GM19099 (cell line): ENCODE data around the gene PPARA.

Experiments used
- POLR2A ChIP-seq: IDR thresholded peaks from 3 replicates; pipeline ENCODE4 v1.6.1; 2011; ENCODE audit warnings: low read depth; ENCODE audit not compliant: insufficient read length; ENCODE audit errors: extremely low read depth

The PPARA gene

DNA sequence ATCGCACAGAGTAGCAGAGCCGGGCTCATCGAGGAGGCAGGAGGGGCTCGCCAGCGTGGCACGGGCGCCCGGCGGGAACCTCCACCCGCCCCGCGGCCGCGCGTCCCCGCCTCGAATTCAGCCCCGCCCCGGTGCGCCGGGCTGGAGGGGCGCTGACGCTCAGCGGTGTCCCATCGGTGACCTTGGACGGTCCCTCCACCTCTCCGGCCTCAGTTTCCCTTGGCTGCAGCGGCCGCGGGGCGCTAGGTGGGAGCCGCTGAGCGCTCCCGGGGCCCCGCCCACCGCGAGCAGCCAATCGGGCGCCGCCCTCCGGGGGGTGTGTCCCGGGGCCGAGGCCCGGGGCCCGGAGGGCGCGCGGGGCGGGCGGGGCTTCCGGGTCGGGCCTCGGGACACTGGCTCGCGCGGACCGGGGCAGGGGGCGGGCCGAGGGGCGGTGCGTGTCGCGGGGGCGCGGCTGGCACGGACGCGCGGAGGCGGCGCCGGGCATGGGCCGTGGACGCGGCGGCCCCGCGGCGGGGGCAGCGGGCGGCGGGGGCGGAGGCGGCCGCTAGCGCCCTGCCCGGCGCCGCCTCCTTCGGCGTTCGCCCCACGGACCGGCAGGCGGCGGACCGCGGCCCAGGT lies at the start of gene PPARA:
Gene PPARA, plus strand, starts transcription at position 493 of the 621 bp plus-strand sequence. CDS start 47,858 bp downstream, outside the sequence.
- no peak for TF ChIP-seq POLR2A

DNA sequence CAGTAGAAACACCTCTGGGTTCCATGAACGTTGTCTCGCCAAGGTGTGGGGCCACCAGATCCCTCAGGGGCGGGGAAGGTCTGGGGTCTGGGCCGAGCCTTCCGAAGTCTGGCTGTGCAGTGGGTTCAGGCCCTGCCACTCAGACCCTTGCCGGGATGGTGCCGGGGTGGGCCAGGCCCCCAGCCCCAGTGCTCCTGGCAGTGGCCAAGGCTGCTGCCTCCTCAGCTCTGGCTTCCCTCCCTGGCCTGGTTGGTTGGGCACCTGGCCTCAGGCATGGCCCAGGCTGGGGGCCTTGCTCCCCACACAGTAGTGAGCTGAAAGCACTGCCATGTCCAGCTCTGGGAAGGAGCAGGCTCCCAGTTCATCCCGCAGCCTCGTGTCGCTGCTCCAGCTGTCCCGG lies 48.2 kb upstream of the PPARA start:
- TF ChIP-seq POLR2A: no peak

DNA sequence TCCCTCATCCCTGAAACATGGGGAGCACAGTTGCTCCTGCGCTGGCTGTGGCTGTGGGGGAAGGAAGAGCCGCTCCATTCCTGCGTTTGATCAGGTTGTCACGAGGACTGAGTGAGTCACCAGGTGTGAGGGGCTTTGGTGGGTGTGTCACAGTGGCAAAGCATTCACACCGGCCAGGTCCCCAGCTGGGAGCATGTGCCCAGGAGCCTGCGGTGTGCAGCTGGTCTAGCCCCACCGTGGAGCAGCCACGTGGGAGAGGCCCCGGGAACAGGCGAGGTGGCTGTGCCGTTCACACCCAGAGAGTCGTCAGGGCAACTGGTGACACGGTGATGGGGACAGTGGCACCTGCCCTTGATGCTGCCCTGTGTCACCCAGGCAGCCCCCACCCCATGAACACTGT lies 47.6 kb upstream of the PPARA start:
- TF ChIP-seq POLR2A: no peak

DNA sequence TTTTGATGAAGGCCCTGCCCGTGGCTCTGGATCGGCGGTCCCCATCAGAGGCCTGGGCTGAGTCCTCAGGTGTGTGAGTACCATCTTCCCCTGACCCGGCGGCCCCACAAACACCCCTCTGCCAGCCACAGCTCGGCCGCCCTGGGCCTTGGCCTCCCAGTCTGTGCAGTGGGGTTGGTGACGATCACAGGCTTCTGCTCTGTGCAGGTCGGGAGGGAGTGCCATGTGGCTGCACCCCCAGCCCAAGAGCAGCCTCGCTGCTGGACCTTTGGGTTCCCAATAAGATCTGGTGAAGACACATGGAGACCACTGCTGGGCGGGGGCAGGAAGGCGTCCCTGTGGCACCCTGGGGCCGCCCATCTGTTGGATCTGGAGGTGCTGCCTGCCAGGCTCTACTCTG lies 47.1 kb upstream of the PPARA start:
- TF ChIP-seq POLR2A: no peak

DNA sequence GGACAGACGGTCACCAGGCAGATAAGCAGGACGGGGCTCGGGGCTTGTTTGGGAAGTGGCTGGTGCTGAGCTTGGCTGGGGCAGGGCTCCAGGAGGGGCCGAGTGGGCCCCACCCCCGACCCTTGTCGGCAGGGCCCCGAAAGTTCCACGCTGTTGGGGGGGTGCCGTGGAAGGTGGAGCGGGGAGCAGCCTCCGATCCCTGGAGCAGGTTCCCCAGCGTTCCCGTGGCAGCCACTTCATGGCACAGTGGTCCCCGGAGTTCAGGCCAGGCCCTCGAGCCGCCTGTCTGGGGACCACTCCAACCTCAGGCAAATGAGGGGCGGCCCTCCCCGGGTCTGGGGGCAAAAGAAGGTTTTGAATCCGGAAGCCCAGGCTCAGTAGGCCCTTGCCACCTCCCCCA lies 46.7 kb upstream of the PPARA start:
- TF ChIP-seq POLR2A: no peak

DNA sequence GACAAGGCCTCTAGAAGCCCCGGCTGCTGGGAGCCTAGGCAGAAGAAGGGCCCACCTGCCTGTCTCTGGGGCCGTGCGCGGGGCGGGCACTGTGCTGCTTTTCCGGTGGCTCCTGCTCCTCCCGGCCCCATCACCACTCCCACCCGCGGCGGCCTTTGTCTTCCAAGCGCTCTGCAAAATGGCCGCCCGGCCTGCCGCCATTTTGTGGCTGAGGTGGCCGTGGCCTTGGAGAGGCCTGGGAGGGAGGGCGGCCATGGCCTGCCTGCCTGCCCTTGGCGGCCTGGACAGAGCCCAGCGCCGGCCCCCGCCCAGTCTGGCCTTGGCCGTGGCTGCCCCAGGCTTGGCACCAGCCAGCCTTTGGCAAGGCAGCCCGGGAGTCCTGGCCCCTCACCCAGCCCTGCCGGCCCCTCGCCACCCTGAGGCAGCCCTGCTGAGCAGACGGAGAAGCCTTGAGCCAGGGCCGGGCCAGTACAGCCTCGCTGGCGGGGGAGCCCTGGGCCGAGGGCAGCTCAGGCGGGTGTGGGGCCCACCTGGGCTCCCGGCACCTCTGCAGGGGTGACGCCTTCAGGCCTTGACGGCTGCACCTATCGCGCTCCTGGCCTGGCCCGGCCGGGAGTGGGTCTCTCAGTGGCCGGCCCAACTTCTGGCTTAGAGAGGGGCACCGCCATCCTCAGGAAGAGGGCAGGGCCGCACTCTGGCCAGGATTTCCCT lies 46.0 kb upstream of the PPARA start:
- no peak for TF ChIP-seq POLR2A

DNA sequence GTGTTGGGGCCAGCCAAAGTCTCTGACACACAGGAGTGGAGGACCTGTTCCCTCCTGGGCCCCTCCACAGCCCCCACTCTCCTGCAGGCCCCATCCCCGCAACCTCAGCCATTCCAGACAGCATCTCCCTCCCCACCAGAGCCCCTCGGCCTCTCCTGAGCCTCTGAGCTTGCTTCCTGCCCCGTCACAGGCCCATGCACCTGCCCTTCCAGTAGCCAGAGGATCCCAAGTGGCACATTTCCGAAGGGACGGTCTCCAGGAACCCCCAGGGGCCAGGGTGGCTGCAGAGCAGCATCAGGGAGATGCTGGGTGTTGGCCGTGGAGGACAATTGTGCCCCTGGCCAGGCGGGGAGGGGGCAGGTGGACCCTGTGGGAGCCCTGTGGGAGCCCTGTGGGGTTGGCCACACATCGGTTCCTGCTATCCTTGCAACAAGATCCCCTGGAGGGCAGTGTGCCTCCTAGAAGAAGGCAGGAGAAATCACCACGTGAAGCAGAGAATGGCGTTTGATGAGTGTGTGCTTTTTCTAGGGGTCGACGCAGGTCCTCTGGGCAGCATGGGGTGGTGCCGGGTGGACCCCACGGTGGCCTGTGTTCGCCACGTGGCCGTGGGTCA lies 45.3 kb upstream of the PPARA start:
- TF ChIP-seq POLR2A: no peak

DNA sequence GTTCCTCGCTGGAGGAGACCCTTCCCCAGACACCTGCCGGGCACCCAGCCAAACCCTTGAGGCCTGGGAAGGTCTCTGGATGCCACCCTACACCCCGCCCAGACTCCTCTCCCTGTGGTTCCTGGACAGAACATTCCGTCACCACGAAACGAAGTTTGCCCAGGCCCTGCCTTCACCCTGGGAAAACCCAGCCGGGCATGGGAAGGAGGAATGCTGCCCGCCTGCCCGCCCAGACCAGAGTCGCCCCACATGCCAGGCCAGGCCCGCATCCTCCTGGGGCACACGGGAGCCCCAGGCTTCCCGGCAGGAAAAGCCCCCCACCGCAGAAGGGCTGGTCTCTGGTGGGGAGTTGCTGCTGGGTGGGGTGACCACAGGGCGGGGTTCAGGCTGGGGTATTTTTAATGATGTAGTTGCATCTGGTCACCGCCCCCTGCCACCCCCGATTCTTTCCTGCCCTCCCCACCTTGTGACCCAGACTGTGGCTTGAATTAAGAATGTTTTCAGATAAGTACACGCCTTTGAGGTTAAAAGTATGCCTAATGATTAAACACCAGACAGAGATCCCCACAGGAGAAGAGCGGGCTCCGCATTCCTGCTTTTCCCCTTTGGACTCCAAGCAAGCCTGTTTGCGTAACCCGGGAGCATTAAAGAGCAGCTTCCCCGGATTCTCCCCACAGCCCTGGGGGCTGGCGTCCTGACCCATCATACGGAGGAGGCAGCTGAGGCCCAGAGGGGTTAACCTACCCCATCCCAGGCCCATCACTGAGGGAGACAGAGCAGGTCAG lies 44.6 kb upstream of the PPARA start:
- no peak for TF ChIP-seq POLR2A

DNA sequence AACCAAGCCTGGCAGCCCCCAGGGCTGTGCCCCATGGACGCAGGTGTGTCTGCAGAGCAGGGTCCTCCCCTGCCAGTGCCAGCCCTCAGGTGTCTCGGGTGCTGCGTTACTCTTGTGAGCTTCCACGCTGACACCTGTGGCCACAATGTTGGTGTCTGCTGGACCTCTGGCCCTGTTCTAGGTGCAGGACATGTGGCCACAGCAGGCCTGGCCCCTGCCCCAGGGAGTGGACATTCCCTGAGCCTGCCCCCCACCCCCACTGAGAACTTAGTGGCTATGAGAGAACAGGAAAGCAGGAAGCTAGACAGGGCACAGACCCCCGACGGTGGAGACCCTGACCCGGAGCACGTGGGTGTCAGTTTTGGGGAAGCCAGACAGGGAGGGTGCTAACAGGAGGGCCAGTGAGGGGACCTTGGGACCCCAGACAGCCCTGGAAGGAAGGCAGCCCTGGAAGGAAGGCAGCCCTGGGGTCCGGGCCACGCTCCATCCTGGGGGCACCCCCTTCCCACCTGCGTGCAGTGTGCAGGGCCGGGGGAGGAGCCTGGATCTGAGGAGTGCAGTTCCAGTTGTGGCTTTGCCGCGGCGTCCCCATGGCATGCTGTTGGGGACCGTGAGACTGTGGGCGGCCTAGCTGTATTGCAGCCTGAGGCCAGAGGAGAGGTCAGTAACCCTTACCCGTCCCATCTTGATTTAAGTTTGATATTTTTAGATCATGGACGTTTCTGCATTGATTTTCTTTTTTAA lies 43.9 kb upstream of the PPARA start:
- no peak for TF ChIP-seq POLR2A

DNA sequence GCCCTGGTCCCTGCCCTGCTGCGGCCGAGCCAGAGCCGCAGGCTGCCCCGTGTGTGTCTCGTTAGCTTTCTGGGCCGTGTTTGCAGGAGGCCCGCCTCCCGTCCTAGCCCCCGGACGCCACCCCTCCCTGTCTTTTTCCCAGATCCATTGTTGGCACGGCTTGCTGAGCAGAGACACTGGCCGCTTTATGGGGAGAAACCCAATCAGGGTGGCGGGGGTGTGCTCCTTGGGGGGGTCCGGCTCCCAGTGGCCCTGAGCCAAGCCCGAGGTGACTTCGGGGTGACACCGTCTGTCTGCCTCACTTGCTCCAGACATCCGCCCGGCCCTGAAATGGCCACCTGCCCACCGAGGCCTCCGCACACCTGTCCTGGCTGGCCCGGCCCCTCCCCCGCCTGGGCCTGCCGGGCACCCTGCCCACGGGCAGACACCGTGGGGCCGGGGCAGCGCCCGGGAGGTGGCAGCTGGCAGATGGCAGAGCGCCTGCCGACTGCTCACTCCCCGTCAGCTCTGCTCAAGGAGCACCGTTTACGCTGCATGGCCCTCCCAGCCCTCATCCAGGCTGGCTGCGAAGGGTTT lies 43.1 kb upstream of the PPARA start:
- no peak for TF ChIP-seq POLR2A

DNA sequence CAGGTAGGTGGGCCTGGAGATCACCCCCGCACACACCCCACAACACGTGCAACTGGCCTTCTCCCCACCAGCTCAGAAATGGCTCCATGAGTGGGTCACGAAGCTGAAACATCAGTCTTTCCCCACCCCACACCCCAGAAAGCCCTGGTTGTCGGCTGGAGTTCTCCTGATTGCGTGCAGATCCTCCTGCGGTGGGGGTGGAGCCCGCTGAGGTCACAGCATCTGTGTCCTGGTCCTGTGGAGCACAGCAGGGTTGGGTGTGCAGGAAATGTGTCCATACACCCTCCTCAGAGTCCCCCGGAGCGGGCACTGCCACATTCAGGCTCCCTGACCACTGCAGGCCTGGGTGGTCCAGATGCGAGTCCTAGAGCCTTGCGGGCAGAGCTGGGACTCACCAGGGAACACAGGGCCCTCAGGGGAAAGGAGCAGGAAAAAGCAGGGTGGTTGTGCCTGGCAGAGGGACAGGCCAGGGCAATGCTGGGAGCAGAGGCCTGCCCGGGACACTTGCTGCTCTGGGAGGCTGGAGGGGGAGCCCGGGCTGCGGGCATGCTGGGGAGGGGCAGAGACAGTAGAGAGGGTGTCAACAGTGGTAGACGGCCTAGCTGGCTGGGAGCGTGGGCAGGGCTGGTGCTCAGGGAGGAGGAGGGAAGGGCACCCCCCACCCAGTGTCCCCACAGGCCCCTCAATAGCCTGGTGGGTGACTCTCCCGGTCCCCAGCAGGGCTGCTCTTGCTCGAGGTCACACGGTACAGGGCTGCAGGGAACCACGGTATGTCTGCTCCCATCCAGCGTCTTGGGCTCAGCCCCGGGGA lies 42.4 kb upstream of the PPARA start:
- no peak for TF ChIP-seq POLR2A

DNA sequence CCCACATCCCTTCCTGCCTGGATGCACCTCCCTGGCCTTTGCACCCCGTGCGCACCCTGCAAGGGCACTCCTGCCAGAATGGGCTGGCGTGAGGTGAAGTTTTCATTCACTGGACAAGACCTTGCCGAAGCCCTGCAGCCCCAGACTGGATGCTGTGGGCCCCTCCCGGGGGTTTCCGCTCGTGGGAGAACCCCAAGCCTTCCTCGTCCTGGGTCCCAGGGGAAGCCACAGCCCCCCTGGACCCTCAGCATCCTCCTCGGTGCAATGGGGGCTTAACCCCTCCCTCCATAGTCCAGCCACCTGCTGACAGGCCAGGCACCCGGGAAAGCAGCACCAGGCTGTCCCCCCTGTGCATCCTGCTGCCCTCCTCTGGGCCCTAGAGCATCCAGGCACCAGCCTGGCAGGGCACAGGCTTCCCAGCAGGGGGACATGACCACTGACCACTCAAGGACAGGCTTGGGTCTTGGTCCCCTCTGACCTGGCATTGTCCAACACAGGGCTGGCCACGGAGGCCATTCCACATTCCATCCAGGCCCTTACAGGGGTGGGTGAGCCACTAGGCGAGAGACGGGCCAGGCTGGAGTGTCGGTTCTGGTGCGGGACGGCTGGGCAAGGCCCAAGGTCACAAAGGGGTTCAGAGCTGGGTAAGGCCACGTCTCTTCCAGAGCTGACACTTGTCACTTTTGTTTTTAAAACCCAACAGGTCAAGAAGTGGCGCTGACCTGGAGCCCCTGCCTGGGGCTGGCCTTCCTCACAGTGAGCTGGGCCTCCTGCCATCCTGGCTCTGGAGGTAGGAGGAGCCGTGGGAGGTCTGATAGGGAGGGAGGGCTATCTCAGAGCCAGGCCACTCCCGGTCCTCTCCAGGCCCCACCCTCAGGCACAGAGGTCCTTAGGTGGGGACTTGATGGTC lies 41.5 kb upstream of the PPARA start:
- TF ChIP-seq POLR2A: no peak

DNA sequence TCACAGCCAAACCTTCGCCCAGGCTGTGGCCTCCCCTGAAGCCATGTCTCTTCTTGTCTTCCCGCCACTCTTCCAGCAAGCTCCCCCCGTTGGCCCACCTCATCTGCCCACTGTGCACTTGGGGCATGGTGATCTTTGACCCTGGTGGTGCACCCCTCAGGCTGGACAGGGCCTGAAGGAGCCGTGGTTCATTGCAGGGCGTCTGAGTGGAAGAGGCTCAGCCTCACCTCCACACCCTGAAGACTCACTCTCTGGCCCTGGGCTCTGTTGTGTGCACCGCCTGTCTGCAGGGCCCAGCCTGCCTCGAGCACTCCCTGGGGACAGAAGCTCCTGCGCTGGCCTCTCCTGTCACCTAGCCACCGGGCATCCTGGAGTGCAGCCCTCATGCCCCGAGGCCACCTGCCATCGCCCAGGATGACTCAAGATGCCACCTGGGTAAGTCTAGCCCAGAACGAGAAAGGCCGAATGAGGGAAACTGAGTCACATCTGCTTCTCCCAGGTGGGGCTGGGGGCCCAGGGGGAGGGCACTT lies 40.8 kb upstream of the PPARA start:
- no peak for TF ChIP-seq POLR2A

DNA sequence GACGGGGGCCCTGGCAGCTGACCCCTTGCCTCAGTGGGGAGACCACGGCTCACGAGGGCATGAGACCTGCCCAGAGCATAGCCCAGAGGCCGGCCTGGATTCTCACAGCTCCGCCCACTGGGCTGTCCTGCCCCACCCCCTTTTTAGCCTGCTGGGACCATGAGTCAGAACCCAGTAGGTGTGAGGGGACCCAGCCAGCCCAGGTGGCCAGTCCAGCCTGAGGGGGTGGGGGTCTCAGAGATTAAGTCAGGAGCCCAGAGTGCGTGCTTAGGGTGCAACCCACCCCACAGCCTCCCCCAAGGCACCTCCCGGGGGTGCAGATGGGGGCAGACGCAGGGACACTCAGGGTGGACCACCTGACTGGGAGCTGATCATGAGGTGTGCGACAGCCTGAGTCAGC lies 40.1 kb upstream of the PPARA start:
- no peak for TF ChIP-seq POLR2A
